GM19397 (cell line): ENCODE data around the gene HIVEP3.
"Not testable (repeated sequence)": the region's sequence is repeated elsewhere in the genome, so short reads cannot be mapped to it uniquely, and the experiment has no call there.

Source experiments
- ATAC-seq: cut with Tn5 transposase; IDR thresholded peaks from one replicate; pipeline ENCODE4 v1.9.1; 2021; ENCODE audit warnings: mild to moderate bottlenecking, moderate library complexity; ENCODE audit not compliant: unreplicated experiment

HIVEP3 gene

DNA sequence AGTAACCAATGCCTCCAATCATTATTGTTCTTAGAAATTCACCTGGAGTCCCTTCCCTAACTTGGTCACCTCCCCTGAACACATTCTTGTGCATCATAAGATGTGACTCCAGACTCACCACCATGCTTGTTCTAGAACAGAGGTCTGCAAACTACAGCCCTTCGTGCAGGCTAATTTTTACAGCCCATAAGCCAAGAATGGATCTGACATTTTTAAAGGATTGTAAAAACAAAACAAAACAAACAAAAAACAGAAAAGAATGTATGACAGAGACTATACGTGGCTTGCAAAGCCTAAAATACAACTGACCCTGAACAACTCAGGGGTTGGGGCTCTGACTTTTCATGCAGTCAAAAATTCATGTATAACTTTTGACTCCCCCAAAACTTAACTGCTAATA, 6.2 kb upstream of the HIVEP3 start:
- no peak for ATAC-seq

DNA sequence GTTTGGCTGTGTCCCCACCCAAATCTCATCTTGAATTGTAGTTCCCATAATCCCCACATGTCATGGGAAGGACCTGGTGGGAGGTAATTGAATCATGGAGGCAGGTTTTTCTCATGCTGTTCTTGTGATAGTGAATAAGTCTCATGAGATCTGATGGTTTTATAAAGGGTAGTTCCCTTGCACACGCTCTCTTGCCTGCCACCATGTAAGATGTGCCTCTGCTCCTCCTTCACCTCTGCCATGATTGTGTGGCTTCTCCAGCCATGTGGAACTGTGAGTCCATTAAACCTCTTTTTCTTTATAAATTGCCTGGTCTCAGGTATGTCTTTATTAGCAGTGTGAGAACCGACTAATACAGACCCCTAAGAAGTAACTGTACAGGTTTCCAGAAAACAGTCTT, 2.5 kb upstream of the HIVEP3 start:
- not testable (repeated sequence) for ATAC-seq

DNA sequence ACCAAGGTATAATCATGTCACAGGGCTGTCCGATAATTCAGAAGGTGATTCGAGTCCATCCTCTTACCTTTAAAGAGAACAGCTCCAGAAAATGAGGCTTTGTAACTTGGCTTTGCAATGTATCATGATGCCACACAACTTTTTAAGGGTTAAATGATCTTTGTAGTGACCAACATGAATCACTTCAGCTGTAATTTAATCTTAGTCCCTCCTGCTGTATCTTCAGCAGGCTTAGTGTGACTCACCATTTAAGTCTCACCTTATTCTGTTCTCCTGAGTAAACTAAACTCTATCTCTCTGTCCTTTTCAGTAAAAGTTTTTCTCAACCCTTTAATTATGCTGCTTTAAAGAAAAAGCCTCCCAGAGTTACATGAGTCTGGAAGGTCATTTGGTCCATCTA, 1.9 kb upstream of the HIVEP3 start:
- ATAC-seq: no peak

DNA sequence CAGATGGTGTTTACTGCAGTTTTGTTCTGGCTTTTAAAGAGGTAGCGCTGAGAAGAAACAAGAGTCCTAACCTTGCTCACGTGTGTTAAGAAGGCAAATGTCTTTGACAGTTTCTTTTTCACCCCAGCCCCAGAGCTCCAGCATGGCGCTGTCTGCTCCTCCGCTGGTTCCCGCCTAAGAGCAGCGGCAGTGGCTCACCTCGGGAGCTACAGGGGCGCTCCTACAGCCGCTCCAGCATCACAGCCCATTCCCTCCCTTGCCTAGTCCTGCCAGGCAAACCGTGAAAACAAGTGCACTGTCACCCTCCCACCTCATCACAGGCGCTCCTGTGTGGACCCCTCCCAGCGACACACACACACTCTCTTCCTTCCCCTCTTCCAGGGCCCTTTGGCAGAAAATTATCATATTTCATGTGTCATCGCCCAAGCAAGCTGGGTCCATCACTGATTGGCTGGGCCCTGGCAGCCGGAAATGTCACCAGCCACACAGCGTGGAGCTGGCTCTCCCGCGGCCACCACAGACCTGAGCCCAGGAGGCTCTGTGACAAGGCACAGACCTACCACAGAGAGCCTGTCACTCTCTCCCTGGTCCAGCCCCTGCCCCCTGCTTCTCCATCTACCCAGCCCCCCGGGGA, 1.2 kb upstream of the HIVEP3 start:
- ATAC-seq: peak; percentile 85

DNA sequence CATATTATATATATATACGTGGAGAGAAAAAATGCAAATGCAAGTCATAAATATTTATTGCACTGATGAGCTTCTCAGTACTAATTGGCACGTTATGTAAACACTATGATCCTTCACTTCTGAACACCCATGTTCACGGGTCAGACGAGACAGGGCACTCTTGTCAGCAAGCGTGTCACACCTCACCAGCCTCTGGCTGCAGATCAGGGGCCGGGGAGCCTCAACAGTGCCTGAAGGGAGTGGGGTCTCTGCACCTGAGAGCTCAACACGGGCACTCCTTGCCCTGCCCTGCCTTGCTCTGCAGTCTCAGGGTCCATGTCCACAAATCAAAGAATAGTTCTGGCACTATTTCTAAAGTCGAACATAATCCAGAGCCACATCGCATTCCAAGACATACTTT, 409 bp upstream of the HIVEP3 start:
- no peak for ATAC-seq

DNA sequence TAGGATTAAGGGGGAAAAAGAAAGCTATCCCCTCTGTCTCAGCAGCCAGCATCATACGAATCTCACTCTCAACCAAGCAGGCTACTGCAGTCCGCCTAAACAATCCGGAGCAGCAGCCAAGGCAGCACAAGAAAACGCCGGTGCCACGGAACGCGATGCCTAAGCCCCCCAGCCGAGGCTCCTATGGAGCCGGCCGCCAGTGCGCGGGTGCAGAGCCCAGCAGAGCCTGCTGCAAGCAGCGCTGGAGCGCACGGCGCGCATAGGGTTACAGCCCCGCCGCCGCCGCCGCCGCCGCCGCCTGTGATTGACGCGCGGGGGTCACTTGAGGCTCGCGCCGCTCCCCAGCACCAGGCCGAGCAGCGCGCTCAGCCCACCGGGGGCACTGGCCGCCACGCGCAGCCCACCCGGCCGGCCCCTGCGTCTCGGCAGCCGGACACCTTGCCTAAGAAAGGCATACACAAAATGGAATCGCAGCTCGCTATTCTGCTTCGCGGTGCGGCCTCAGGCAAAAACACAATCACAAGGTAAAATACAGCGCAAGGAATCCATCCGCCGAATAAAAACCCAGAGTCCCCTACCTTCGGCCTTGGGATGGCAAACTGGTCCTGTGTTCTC, 780 bp downstream of the HIVEP3 start:
- no peak for ATAC-seq

- no peak for ATAC-seq
Observed at GRCh38 chr1:41917076-41917475, 1.6 kb downstream of the HIVEP3 start.

- no peak for ATAC-seq
Observed at GRCh38 chr1:41915786-41916571, 2.7 kb downstream of the HIVEP3 start.

DNA sequence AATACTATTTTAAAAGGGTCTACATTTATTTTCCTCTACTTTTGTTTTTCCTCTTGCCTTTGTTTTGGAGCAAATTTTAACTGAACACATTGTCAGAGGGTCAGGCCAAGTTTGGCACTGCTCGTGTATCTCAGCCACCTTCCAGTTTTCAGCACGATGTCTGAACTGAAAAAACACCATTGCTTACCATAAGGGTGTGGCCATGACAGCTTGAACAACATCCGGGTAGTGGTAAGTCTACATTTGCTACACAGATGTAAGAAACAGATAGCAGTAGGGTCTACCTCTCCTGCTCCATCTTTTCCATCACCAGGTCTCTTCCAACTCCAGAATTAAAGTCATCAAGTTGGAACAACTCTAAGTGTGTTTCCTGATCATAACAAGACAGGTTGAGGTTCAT, 4.2 kb downstream of the HIVEP3 start:
- ATAC-seq: no peak

GRCh38 chr1:41913014-41913413, 5.7 kb downstream of the HIVEP3 start:
- ATAC-seq: no peak

DNA sequence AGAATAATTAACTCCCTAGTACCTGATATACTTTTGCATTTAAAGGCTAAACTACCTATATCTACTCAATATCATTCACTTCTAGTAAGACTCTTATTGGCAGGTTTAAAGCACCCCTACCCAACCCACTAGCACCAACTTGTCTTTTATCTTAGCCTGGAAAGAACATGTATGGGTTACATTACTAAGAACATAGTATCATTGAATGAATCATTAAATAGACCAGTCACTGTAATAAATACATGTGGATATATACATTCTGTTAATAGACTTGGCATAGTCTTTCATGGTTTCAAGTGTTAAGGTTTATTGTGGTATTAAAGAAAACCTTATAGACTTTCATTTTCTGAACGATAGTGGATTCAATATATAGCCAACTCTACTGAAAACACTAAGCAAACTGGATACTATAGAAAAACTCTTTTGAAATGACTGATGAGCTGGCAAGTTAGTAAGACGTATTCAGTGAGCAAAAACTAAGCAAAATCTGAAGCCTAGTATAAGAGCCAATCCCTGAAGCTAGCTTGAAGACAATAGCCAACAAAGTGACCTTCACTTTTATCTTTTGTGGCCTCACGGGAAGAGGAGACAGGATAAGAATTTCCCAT, 10.3 kb downstream of the HIVEP3 start:
- ATAC-seq: no peak

DNA sequence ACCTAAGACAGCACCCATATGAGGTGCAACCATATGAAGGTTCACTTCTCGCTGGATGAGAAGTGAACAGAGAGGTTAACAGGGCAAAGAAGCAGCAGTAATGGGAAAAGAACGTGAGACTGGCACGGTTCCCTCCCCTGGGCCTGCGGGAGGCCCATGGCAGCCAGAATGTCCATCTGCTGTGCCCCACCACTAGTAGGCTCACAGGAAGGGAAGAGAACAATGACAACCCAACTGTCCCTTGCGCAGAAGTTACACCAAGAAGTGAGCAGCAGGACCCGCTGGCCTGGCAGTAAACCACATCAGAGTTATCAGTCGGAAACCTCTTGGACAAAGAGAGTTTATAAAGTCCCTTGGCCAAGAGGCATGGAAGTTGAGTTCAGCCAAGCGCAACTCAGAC, 11.3 kb downstream of the HIVEP3 start:
- no peak for ATAC-seq

DNA sequence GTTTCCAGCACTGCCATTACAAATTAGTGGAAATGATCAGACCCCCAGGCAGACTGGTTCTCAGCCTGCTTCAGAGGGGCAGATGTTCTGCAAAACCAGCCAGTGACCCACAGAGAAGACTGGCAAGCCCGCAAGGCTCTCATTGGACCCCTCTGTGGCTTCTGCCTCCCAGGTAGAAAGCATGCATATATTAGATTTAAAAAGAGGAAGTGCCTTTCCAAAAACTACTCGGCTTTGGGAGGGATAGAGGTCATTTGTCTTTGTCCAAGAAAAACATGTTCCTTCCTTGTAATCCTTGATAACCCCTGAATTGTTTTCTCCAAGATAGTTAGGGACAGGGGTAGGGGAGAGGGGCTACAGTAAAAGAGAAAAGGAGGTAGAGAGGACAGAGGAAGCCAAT, 11.8 kb downstream of the HIVEP3 start:
- ATAC-seq: no peak

DNA sequence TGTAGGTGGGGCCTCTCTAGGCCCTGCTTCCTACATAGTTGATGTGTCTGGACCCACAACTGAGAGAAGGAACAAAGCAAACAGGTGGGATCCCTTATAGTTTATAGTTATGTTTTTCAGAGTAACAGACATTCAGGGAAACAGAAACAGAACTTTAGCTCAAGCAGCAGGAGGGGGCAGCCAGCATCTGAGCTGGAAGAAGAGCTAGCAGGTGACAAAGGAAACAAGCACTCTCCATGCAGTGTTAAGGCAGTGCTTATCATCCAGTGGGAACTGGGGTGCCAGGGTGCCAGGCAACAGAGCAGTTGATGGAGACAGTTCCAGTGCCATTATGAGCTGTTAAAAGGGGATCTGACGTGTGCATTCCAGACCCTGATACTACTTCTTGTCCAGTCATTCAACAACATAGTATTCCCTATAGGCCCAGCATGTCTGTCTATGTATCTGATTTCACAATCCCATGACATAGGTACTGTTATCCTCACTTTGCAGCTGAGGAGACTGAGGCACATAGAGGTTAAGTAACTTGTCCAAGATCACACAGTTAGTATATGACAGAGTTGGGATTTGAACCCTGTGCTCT, 13.5 kb downstream of the HIVEP3 start:
- ATAC-seq: no peak

- ATAC-seq: no peak
Observed at GRCh38 chr1:41902664-41903063, 16.1 kb downstream of the HIVEP3 start.

DNA sequence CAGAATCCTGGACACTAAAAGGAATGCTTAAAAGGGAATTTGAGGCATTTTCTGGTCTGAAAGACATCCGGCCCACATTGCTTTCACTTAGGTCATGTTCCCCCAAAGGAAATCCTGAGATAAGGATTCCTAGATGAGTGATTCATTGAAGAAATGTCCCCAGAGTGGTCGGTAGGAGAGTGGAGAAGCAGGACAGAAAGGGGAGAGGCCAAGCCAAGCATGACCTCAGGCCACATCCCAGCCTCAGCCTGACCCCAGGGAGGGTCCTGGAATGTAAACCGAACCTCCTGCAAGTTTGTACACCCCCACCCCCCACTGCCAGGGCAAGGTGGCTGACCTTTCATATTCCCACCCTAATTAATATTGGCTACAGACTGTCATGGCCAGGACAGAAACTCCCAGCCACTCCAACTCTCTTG, 16.6 kb downstream of the HIVEP3 start:
- no peak for ATAC-seq

- ATAC-seq: no peak
Observed at GRCh38 chr1:41901551-41901950, 17.2 kb downstream of the HIVEP3 start.

DNA sequence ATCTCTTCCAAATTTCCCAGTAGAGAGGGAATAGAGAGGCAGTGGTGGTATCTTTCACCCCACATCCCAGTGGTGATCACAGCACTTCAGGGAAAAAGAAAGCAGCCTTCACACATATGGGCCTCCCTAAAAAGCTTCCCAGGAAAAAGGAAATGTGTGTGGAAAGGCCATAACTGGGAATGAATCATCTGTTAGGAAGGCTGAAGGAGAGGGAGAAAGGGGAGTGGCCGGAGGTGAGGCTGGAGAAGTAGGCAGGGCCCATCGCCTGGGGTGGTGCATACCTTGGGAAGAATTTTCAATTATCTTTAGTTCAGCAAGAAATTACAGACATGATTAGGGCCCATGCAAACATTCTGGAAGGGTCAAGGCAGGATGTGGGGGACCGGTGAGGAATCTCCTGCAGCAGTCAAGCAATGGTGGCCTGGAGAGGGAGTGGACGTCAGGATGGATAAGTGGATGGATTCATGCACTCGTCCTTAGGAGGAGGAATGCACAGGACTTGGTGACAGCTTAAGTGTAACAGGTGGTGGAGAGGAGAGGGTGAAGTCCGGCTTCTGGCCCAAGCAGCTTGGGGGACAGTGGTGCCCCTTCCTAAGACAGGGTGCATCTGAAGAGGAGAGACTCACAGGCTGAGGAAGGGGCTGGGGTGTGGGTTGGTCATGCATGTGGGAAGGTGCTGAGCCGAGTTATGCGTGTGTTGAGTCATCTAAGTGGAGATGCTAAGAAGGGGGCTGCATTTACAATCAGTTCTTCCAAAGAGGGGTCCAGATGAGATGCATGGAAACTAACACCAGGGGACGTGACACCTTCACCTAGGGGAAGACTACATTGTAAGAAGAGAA, 17.9 kb downstream of the HIVEP3 start:
- no peak for ATAC-seq

DNA sequence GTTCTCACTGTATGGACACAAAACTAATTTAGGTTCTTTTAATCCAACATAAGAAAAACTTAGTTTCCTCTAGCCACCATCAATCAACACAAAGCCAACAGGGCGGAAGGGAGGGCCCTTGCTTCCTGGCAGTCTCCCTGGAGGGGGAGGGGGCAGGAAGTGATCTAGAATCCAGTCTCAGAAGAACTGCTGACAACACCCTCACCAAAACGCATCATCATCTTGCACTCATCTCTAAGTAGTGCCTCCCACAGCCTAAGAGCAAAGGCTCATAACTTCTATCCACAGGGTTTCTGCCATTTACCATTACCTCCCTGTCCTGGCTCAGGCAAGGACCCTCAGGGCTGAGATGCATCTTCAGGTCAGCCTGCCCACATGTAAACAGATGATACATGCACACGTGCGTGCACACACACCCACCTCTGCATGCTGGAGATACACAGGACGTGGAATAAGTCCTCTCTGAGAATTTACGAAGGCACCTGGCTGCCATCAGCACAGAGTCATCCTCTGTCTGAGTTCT, 20.5 kb downstream of the HIVEP3 start:
- ATAC-seq: no peak

DNA sequence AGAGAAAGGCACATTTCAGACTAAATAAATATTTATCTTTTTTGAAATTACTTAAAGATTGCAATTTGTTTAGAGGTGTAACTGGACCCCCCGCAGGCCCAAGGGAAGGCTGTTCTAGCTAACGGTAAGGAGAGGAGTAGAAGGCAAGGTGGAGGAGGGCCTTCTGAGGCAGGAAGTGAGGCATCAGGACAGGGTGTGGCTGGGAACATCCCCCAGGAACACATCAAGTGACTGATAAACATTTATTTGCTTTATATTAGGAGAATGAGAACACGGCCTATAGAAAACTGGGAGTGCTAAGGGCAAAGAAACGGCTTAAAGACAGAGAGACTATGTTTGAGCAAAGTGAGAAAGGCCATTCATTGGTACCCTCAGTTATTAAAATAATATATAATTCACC, 23.2 kb downstream of the HIVEP3 start:
- no peak for ATAC-seq
